ENCODE measurements around the gene CD68.
A peak's percentile ranks its signal among the peaks of the same experiment; 100 is the strongest.

- TF ChIP-seq CTCF (IDR thresholded peaks at IDR 0.05) (peak; percentile 60 to 80 (median 75)), POLR2A (IDR thresholded peaks at IDR 0.05) (no peak)
Measured at GRCh38 chr17:7560172-7561027, 19.0 kb upstream of the CD68 start.
